ENCODE data around the gene THOP1.

Gene THOP1

GRCh38 chr19:2765376-2765775 lies 19.9 kb upstream of the THOP1 start:
- Histone ChIP-seq H3K36me3 (ENCODE audit: insufficient read depth, low read depth, low read length) (peaks cover 80% of the 10 kb centered on the region), H3K27ac (ENCODE audit: low read length) (no peak overlapping the region)

DNA sequence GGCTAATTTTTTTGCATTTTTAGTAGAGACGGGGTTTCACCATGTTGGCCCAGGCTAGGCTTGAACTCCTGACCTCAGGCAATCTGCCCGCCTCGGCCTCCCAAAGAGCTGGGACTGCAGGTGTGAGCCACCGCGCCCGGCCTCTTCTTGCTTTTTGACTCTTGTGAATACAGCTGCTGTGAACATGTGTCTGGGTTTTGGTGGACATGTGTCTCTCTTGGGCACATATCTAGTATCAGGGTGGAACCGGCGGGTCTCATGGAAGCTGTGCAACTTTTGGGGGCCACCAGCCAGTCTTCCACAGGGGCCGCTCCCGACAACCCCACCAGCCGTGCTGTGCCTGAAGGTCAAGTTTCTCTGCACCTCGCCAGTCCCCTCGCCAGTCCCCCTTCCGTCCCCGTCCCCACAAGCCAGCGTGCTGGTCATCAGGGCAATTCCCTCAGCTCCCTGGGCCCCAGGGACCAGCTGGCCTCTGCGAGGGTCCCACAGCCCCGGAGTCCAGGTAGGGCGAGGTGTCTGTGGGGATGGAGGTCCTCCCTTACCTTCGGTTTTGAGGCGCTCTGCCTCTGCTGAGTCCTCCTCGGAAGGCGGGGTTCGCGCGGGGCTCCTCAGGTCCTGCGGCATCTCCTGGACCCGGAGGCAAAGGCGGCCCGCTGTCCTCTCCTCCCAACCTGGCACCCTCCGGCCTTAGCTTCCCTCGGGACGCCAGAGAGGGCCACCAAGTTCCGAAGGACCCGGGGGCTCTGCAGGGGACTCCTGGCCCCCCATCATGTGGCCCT lies 18.5 kb upstream of the THOP1 start:
- no peak overlapping the region for H3K27ac ChIP-seq (ENCODE audit: low read length)
- H3K4me1 ChIP-seq (ENCODE audit: insufficient read depth, low read length): no peaks in the 10 kb centered on the region
- no peak overlapping the region for H3K9ac ChIP-seq (ENCODE audit: low read depth, low read length)
- no peaks in the 10 kb centered on the region for H3K9me3 ChIP-seq (ENCODE audit: insufficient read depth, low read depth, low read length)
- no peaks in the 10 kb centered on the region for H3K27me3 ChIP-seq (ENCODE audit: insufficient read depth, low read length)
- peaks cover 72% of the 10 kb centered on the region for H3K36me3 ChIP-seq (ENCODE audit: insufficient read depth, low read depth, low read length)
- no peak overlapping the region for H3K4me3 ChIP-seq (ENCODE audit: low read length)

More at GRCh38 chr19:2765376-2765775, 19.9 kb upstream of the THOP1 start:
- H3K9ac ChIP-seq (ENCODE audit: low read depth, low read length): no peak overlapping the region
- no peaks in the 10 kb centered on the region for H3K9me3 ChIP-seq (ENCODE audit: insufficient read depth, low read depth, low read length)
- no peaks in the 10 kb centered on the region for H3K4me1 ChIP-seq (ENCODE audit: insufficient read depth, low read length)
- H3K27me3 ChIP-seq (ENCODE audit: insufficient read depth, low read length): no peaks in the 10 kb centered on the region
- no peak overlapping the region for H3K4me3 ChIP-seq (ENCODE audit: low read length)

- Histone ChIP-seq H3K9ac (ENCODE audit: low read depth, low read length) (no peak overlapping the region), H3K4me3 (ENCODE audit: low read length) (no peak overlapping the region), H3K4me1 (ENCODE audit: insufficient read depth, low read length) (no peaks in the 10 kb centered on the region), H3K27me3 (ENCODE audit: insufficient read depth, low read length) (no peaks in the 10 kb centered on the region), H3K36me3 (ENCODE audit: insufficient read depth, low read depth, low read length) (peaks cover 63% of the 10 kb centered on the region), H3K9me3 (ENCODE audit: insufficient read depth, low read depth, low read length) (no peaks in the 10 kb centered on the region), H3K27ac (ENCODE audit: low read length) (no peak overlapping the region)
These were observed 17.6 kb upstream of the THOP1 start for GRCh38 chr19:2767688-2768087.

DNA sequence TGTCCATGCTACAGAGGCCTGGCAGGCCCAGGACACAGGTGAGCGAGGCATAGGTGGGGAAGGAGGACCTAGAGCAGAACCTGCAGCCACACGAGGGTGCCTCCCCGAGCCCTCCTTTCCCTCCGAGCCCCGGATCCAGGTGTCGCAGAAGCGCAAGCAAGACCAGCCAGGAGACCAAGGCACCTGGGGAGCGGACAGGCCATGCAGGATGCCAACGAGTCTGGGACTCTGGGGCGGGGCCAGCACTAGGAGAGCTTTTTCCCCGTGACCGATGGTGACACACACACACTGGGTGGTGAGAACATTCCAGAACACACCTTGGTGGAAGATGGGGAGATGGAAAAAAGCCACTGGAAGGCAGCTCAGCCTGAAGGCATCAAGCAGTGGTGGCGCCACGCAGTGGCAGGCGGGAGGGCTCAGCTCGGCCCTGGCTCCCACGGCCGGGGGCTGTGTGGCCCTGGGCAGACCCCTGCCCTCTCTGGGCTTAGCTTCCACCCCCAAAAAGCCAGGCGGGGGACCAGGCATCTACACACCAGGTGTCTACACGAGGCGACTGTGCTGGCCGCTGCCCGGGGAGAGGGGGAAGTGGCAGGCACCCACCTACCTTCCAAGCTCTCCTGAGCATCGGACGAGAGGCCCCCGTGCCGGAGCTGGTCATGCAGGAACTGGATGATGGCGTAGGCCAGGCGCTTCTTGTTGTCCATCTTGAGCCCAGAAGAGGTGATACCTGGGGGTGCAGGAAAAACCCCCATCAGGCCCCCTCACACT lies 16.8 kb upstream of the THOP1 start:
- H3K4me3 ChIP-seq (ENCODE audit: low read length): no peak overlapping the region
- no peak overlapping the region for H3K27ac ChIP-seq (ENCODE audit: low read length)
- H3K4me1 ChIP-seq (ENCODE audit: insufficient read depth, low read length): no peaks in the 10 kb centered on the region
- no peak overlapping the region for H3K9ac ChIP-seq (ENCODE audit: low read depth, low read length)
- H3K9me3 ChIP-seq (ENCODE audit: insufficient read depth, low read depth, low read length): no peaks in the 10 kb centered on the region
- peaks cover 54% of the 10 kb centered on the region for H3K36me3 ChIP-seq (ENCODE audit: insufficient read depth, low read depth, low read length)
- H3K27me3 ChIP-seq (ENCODE audit: insufficient read depth, low read length): no peaks in the 10 kb centered on the region

DNA sequence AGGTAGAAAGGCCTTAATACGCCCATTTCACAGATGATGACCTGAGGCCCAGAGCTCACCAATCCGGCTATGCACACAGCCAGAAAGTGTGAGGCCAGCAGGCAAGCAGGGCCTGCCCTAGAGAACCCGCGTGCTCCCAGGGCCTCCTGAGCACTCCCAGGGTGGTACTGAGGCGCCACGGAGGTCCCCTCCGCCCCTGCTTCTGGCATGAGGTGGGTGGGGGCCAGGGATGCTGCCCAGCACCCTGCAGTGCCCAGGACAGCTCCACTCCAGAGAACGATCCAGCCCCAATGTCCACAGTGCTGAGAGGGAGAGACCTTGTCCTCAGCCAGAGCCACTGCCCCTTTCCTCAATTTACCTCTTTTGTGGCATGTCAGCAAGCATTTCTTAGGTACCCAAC lies 16.1 kb upstream of the THOP1 start:
- Histone ChIP-seq H3K27ac (ENCODE audit: low read length) (no peak overlapping the region), H3K36me3 (ENCODE audit: insufficient read depth, low read depth, low read length) (peaks cover 47% of the 10 kb centered on the region), H3K9me3 (ENCODE audit: insufficient read depth, low read depth, low read length) (no peaks in the 10 kb centered on the region), H3K9ac (ENCODE audit: low read depth, low read length) (no peak overlapping the region), H3K4me1 (ENCODE audit: insufficient read depth, low read length) (no peaks in the 10 kb centered on the region), H3K27me3 (ENCODE audit: insufficient read depth, low read length) (no peaks in the 10 kb centered on the region), H3K4me3 (ENCODE audit: low read length) (no peak overlapping the region)

- no peak overlapping the region for H3K9ac ChIP-seq (ENCODE audit: low read depth, low read length)
- H3K4me3 ChIP-seq (ENCODE audit: low read length): no peak overlapping the region
- peaks cover 43% of the 10 kb centered on the region for H3K36me3 ChIP-seq (ENCODE audit: insufficient read depth, low read depth, low read length)
- H3K4me1 ChIP-seq (ENCODE audit: insufficient read depth, low read length): no peaks in the 10 kb centered on the region
- no peak overlapping the region for H3K27ac ChIP-seq (ENCODE audit: low read length)
- H3K27me3 ChIP-seq (ENCODE audit: insufficient read depth, low read length): no peaks in the 10 kb centered on the region
- H3K9me3 ChIP-seq (ENCODE audit: insufficient read depth, low read depth, low read length): no peaks in the 10 kb centered on the region
These were observed 15.0 kb upstream of the THOP1 start for GRCh38 chr19:2770055-2771013.

DNA sequence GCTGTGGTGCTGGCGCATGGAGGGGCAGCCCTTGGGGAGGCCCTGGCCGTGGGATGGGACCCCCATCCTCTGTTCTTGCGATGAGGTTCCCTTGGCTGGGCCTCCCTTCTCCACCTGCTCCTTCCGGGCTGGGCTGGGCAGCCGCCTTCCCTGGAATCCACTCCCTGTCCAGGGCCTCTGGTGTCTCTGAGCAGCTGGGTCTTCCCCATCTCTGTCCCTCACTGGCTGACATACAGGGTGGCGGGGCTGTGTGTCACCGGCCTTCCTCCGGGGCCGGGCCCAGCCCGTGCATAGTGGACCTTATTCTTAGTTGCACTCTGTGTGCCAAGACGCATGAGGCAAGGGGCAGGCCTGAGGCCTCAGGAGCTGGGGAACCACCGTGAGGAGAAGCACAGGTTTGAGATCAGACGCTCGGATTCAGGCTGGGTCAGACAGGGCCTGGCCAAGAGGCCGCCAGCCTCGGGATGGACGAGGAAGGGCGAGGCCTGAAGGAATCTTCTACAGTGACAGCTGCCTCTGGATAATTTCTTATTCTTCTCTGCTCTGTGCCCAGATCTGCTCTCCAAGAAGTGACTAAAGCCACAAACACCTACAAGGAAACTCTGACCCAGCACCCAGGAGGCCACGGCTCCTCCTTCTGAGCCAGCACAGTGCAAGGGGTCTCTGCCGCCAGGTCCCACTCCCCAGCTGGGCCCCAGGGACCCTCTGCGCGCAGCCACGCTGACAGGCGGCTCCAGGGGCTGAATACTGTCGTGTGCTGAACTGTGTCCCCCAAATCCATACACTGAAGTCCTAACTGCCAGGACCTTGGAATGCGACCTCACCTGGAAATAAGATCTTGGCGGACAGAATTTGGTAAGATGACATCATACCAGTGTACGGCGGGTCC lies 13.3 kb upstream of the THOP1 start:
- Histone ChIP-seq H3K9ac (ENCODE audit: low read depth, low read length) (no peak overlapping the region), H3K9me3 (ENCODE audit: insufficient read depth, low read depth, low read length) (no peaks in the 10 kb centered on the region), H3K27me3 (ENCODE audit: insufficient read depth, low read length) (no peaks in the 10 kb centered on the region), H3K4me1 (ENCODE audit: insufficient read depth, low read length) (no peaks in the 10 kb centered on the region), H3K36me3 (ENCODE audit: insufficient read depth, low read depth, low read length) (peaks cover 27% of the 10 kb centered on the region), H3K4me3 (ENCODE audit: low read length) (no peak overlapping the region), H3K27ac (ENCODE audit: low read length) (no peak overlapping the region)

- Histone ChIP-seq H3K9me3 (ENCODE audit: insufficient read depth, low read depth, low read length) (no peaks in the 10 kb centered on the region), H3K27ac (ENCODE audit: low read length) (no peak overlapping the region), H3K4me3 (ENCODE audit: low read length) (no peak overlapping the region), H3K4me1 (ENCODE audit: insufficient read depth, low read length) (no peaks in the 10 kb centered on the region), H3K27me3 (ENCODE audit: insufficient read depth, low read length) (no peaks in the 10 kb centered on the region), H3K36me3 (ENCODE audit: insufficient read depth, low read depth, low read length) (peaks cover 18% of the 10 kb centered on the region; the same call in 1 of the 2 replicates), H3K9ac (ENCODE audit: low read depth, low read length) (no peak overlapping the region)
These were observed 11.1 kb upstream of the THOP1 start for GRCh38 chr19:2774083-2774679.

- Histone ChIP-seq H3K4me1 (ENCODE audit: insufficient read depth, low read length) (no peaks in the 10 kb centered on the region), H3K9ac (ENCODE audit: low read depth, low read length) (no peak overlapping the region), H3K27me3 (ENCODE audit: insufficient read depth, low read length) (no peaks in the 10 kb centered on the region), H3K27ac (ENCODE audit: low read length) (no peak overlapping the region), H3K4me3 (ENCODE audit: low read length) (no peak overlapping the region), H3K36me3 (ENCODE audit: insufficient read depth, low read depth, low read length) (peaks cover 20% of the 10 kb centered on the region; the same call in 1 of the 2 replicates), H3K9me3 (ENCODE audit: insufficient read depth, low read depth, low read length) (no peaks in the 10 kb centered on the region)
These were observed 10.2 kb upstream of the THOP1 start for GRCh38 chr19:2774953-2775555.
